ENCODE measurements around the gene PDE8A. TPM values are rescaled to one million over a fixed set of nuclear protein-coding genes. Genes with fewer than 3 reads are reported as not detected.
A peak's percentile ranks its signal among the peaks of the same experiment; 100 is the strongest.

PDE8A gene
- total RNA-seq, 1 donor from 2014 or later = 32.3 TPM

GRCh38 chr15:84970843-84971242 is 10.8 kb upstream of the PDE8A start:
- DNase-seq = no peak
- intact Hi-C loops (cut with micrococcal nuclease) = no loop called here
- Mint-ChIP-seq H3K27me3 (no peaks in the 10 kb centered on the region), H3K9me3 (no peaks in the 10 kb centered on the region), H3K4me3 (no peak overlapping the region), H3K36me3 (ENCODE audit: low read depth) (no peaks in the 10 kb centered on the region), H3K4me1 (no peaks in the 10 kb centered on the region), H3K27ac (no peak overlapping the region)
- no peak for ATAC-seq (ENCODE audit: low read depth)
- no peak for TF ChIP-seq CTCF (IDR thresholded peaks at IDR 0.05)
- ChIA-PET POLR2A (interaction anchor here (1.0 kb wide), 1 partner anchor 11 kb away, joined by 3 read pairs; the partner anchor contains the start of gene PDE8A), CTCF (no interaction called here)

GRCh38 chr15:84973492-84974460 is 7.9 kb upstream of the PDE8A start:
- no peak for TF ChIP-seq CTCF (IDR thresholded peaks at IDR 0.05)
- no peak for DNase-seq
- no peaks in the 10 kb centered on the region for H3K27me3 Mint-ChIP-seq

GRCh38 chr15:84975871-84976351 is 5.7 kb upstream of the PDE8A start:
- ChIA-PET CTCF (interaction anchor here (0.7 kb wide), 1 partner anchor 405 kb away, joined by 3 read pairs; no protein-coding TSS in a partner anchor), POLR2A (interaction anchor here (0.6 kb wide), 2 partner anchors 404 to 871 kb away, joined by 3 to 9 read pairs; no protein-coding TSS in a partner anchor)
- DNase-seq (no peak), ATAC-seq (ENCODE audit: low read depth) (no peak)
- Mint-ChIP-seq H3K4me3 (no peak overlapping the region), H3K27me3 (no peaks in the 10 kb centered on the region), H3K4me1 (peaks cover 17% of the 10 kb centered on the region), H3K36me3 (ENCODE audit: low read depth) (no peaks in the 10 kb centered on the region), H3K9me3 (no peaks in the 10 kb centered on the region), H3K27ac (no peak overlapping the region)
- TF ChIP-seq CTCF (IDR thresholded peaks at IDR 0.05) = no peak
- intact Hi-C loops (cut with micrococcal nuclease) = no loop called here

More at GRCh38 chr15:84973492-84974460, 7.9 kb upstream of the PDE8A start:
- intact Hi-C loops (cut with micrococcal nuclease) = no loop called here
- Mint-ChIP-seq H3K27ac (no peak overlapping the region), H3K9me3 (no peaks in the 10 kb centered on the region), H3K36me3 (ENCODE audit: low read depth) (no peaks in the 10 kb centered on the region), H3K4me3 (no peak overlapping the region), H3K4me1 (peaks cover 7% of the 10 kb centered on the region)
- ATAC-seq (ENCODE audit: low read depth) = no peak
- CTCF ChIA-PET = no interaction called here
- POLR2A ChIA-PET = no interaction called here

- no peak for DNase-seq
- Mint-ChIP-seq H3K36me3 (ENCODE audit: low read depth) (no peaks in the 10 kb centered on the region), H3K27ac (no peak overlapping the region), H3K9me3 (no peaks in the 10 kb centered on the region), H3K4me3 (peak overlapping the region; percentile 19), H3K27me3 (no peaks in the 10 kb centered on the region), H3K4me1 (peaks cover 17% of the 10 kb centered on the region)
- TF ChIP-seq CTCF (IDR thresholded peaks at IDR 0.05) = no peak
- ChIA-PET POLR2A (no interaction called here), CTCF (no interaction called here)
- no peak for ATAC-seq (ENCODE audit: low read depth)
- intact Hi-C loops (cut with micrococcal nuclease) = no loop called here
Observed at GRCh38 chr15:84976746-84977345, 4.8 kb upstream of the PDE8A start.

GRCh38 chr15:84979651-84980050 is 2.0 kb upstream of the PDE8A start:
- intact Hi-C loops (cut with micrococcal nuclease) = loop anchor here (1.0 to 5.0 kb wide), 5 partner anchors 31 to 713 kb away; partner anchors contain the start of gene SEC11A
- H3K9me3 Mint-ChIP-seq = no peaks in the 10 kb centered on the region
- peaks cover 2% of the 10 kb centered on the region for H3K36me3 Mint-ChIP-seq (ENCODE audit: low read depth)
- CTCF ChIA-PET = interaction anchor here (0.7 to 1.7 kb wide), 2 partner anchors 26 to 31 kb away, joined by 3 to 4 read pairs; no protein-coding TSS in a partner anchor
- H3K27ac Mint-ChIP-seq = peak overlapping the region; percentile 92
- POLR2A ChIA-PET = interaction anchor here (0.6 to 3.5 kb wide), 6 partner anchors 9 to 321 kb away, joined by 3 to 22 read pairs (median 7); partner anchors contain the start of gene NMB
- H3K27me3 Mint-ChIP-seq = no peaks in the 10 kb centered on the region
- H3K4me3 Mint-ChIP-seq = peak overlapping the region; percentile 94
- DNase-seq (no peak), ATAC-seq (ENCODE audit: low read depth) (no peak)
- TF ChIP-seq CTCF (IDR thresholded peaks at IDR 0.05) = no peak
- H3K4me1 Mint-ChIP-seq = peaks cover 35% of the 10 kb centered on the region

Data from activated B cell treated with CpG ODN at 0.5 μM for 24 hours (primary cell).